ENCODE measurements around the gene DAAM2.

Gene DAAM2

DNA sequence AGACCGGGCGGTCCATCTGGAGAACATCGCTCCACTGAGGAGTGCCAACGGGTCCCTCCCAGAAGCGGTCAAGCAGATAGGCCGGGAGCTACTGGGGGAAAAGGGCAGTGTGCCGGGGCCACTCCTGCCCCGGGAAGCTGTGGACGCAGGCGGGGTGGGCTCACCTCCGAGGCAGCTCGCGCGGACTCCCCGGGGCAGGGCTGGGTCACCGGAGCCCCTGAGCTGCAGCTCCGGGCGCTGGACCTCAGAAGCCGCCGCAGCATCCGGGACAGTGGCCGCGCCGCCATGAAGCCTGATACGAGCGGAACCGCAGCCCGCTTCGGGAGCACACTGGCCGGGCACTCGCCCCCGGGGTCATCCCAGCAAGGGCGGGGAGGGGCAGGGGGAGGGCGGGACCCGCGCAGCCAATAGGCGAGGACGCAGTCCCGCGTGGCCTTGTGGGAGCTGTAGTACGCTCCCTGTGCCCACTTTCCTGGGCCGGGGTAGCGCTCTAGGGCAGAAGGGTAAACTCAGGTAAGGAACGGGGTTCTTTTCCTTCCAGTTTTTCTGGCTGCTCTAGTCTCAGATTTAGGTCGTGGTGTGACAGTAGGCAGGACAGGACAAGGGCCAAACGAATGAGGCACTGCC lies 142.1 kb downstream of the DAAM2 start, which contains the start of gene MOCS1:
Gene MOCS1 (minus strand): TSS at position 332 of the 627 bp plus-strand sequence. CDS start 45 bp downstream, at position 287.
- no peak for DNase-seq (ENCODE audit: extremely low read depth, insufficient read length)
- Histone ChIP-seq H3K27me3 (replicated peaks; ENCODE audit: control insufficient read depth, insufficient read depth, low read length) (no peaks in the 10 kb centered on the region; the same call in 1 of the 2 replicates), H3K36me3 (ENCODE audit: control insufficient read depth, insufficient read depth, low read length) (no peaks in the 10 kb centered on the region), H3K4me3 (replicated peaks; ENCODE audit: low read depth, low read length) (no peak within 1 kb of the TSS)
- TF ChIP-seq, protein P1, sequence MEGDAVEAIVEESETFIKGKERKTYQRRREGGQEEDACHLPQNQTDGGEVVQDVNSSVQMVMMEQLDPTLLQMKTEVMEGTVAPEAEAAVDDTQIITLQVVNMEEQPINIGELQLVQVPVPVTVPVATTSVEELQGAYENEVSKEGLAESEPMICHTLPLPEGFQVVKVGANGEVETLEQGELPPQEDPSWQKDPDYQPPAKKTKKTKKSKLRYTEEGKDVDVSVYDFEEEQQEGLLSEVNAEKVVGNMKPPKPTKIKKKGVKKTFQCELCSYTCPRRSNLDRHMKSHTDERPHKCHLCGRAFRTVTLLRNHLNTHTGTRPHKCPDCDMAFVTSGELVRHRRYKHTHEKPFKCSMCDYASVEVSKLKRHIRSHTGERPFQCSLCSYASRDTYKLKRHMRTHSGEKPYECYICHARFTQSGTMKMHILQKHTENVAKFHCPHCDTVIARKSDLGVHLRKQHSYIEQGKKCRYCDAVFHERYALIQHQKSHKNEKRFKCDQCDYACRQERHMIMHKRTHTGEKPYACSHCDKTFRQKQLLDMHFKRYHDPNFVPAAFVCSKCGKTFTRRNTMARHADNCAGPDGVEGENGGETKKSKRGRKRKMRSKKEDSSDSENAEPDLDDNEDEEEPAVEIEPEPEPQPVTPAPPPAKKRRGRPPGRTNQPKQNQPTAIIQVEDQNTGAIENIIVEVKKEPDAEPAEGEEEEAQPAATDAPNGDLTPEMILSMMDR (IDR thresholded peaks at IDR 0.05; ENCODE audit: insufficient read depth, low read length, poor library complexity, severe bottlenecking): no peak

GRCh38 chr6:39935241-39935640 lies 143.1 kb downstream of the DAAM2 start:
- Histone ChIP-seq H3K36me3 (ENCODE audit: control insufficient read depth, insufficient read depth, low read length) (no peaks in the 10 kb centered on the region), H3K27me3 (replicated peaks; ENCODE audit: control insufficient read depth, insufficient read depth, low read length) (no peaks in the 10 kb centered on the region; the same call in 1 of the 2 replicates), H3K4me3 (replicated peaks; ENCODE audit: low read depth, low read length) (no peak overlapping the region)
- TF ChIP-seq, protein P1 (IDR thresholded peaks at IDR 0.05; ENCODE audit: insufficient read depth, low read length, poor library complexity, severe bottlenecking): no peak
- DNase-seq (ENCODE audit: extremely low read depth, insufficient read length): no peak

DNA sequence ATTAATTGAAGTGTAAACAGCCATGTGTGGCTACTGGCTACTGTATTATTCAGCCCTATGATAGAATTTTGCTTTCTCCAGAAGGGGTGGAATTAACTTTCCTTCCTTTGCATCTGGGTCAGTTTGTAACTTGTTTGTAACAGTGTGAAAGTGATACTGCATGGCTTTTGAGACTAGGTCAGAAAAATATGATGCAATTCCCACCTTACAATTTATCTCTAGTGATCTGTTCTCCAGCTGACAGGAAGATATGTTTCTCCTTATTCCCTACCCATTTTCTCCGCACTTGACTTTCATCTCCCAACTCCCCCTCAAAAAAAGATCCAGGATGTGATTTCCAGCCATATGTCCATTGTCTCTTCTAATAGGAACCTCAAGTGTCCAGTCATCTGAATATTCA lies 144.7 kb downstream of the DAAM2 start:
- DNase-seq (ENCODE audit: extremely low read depth, insufficient read length): no peak
- Histone ChIP-seq H3K27me3 (replicated peaks; ENCODE audit: control insufficient read depth, insufficient read depth, low read length) (no peaks in the 10 kb centered on the region; the same call in 1 of the 2 replicates), H3K36me3 (ENCODE audit: control insufficient read depth, insufficient read depth, low read length) (no peaks in the 10 kb centered on the region), H3K4me3 (replicated peaks; ENCODE audit: low read depth, low read length) (no peak overlapping the region)
- TF ChIP-seq, protein P1 (IDR thresholded peaks at IDR 0.05; ENCODE audit: insufficient read depth, low read length, poor library complexity, severe bottlenecking): no peak

DNA sequence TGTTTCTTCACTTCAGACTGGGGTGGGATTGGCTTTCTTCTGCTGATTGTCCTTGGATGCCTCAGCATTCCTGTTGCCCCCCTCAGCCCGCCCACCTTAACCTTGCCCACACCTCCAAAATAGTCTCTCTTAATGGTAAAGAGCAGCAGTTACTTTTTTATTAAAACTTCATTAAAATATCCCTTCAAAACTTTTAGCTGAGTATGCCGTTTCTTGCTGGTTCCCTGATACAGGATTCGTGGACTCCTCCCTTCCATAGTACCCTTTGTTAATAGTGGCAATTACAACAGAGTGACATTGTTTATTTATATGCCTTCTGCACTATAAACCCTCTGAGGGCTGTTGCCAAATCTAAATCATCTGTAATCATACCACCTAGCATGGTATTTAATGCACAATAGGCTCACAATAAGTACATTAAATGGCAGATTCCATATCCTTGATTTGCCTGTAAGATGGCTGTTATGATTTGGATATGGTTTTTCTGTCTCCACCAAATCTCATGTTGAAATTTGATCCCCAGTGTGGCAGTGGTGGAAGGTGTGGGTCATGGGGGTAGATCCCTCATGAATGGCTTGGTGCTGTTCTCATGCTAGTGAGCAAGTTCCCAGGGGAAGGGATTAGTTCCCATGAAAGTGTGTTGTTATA lies 145.6 kb downstream of the DAAM2 start:
- DNase-seq (ENCODE audit: extremely low read depth, insufficient read length): no peak
- H3K27me3 ChIP-seq (replicated peaks; ENCODE audit: control insufficient read depth, insufficient read depth, low read length): no peaks in the 10 kb centered on the region
- TF ChIP-seq, protein P1 (IDR thresholded peaks at IDR 0.05; ENCODE audit: insufficient read depth, low read length, poor library complexity, severe bottlenecking): no peak
- no peaks in the 10 kb centered on the region for H3K36me3 ChIP-seq (ENCODE audit: control insufficient read depth, insufficient read depth, low read length)
- H3K4me3 ChIP-seq (replicated peaks; ENCODE audit: low read depth, low read length): no peak overlapping the region

GRCh38 chr6:39938773-39939654 lies 146.8 kb downstream of the DAAM2 start:
- no peak for DNase-seq (ENCODE audit: extremely low read depth, insufficient read length)
- Histone ChIP-seq H3K27me3 (replicated peaks; ENCODE audit: control insufficient read depth, insufficient read depth, low read length) (no peaks in the 10 kb centered on the region), H3K36me3 (ENCODE audit: control insufficient read depth, insufficient read depth, low read length) (no peaks in the 10 kb centered on the region), H3K4me3 (replicated peaks; ENCODE audit: low read depth, low read length) (no peak overlapping the region)
- TF ChIP-seq, protein P1 (IDR thresholded peaks at IDR 0.05; ENCODE audit: insufficient read depth, low read length, poor library complexity, severe bottlenecking): no peak

Measured in GM06990 (cell line).